GM10847 (cell line): ENCODE results near the gene DNAH7.

Source experiments
- POLR2A ChIP-seq: IDR thresholded peaks from 2 replicates; pipeline ENCODE4 v1.6.1; 2011; ENCODE audit not compliant: insufficient read length; ENCODE audit errors: extremely low read depth

Gene DNAH7

DNA sequence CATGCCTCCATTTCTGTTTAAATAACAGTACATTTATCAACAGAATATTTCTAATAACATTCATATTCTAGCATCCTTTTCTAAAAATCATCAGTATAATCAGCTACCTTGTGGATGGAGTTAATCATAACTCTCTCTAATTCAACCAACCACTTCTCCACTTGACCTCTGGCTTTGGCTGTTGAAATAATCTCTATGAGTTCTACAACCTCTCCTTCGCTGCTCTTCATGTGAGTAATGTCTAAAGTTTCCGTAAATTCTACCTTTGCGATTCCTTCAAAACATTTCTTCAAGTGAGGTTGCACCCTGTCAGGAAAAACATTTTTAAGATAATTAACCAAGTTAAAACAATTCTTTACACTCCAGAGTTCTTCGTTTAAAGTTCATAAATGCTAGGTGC is 134.2 kb downstream of the DNAH7 start:
- no peak for TF ChIP-seq POLR2A

DNA sequence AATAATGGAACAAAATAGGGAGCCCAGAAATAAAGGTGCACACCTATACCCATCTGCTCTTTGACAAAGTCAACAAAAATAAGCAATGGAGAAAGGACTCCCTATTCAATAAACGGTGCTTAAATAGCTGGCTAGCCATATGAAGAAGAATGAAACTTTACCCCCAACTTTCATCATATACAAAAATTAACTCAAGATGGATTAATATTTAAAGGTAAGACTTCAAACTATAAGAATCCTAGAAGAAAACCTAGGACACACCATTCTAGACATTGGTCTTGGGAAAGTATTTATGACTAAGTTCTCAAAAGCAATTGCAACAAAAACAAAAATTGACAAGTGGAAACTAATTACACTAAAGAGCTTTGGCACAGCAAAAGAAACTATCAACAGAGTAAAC is 139.1 kb downstream of the DNAH7 start:
- TF ChIP-seq POLR2A = no peak

DNA sequence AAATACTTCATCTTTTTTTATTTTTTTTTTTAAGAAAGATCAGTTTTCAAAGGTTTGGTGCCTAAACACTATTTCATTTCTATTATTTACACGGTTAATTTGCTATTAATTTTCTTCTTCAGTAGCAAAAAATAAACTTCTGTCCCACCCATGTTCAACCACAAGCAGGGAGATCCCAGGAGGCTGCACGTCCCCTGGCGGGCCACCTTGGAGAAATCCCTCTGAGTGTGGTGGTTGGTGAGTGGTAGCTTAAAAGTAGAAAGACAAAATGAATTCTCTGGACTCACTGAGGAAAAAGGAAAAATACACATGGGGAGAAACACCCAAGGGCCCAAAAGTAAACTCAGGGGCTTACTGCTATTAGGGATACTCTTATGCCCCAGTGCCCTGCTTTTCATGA is 143.5 kb downstream of the DNAH7 start:
- no peak for TF ChIP-seq POLR2A

DNA sequence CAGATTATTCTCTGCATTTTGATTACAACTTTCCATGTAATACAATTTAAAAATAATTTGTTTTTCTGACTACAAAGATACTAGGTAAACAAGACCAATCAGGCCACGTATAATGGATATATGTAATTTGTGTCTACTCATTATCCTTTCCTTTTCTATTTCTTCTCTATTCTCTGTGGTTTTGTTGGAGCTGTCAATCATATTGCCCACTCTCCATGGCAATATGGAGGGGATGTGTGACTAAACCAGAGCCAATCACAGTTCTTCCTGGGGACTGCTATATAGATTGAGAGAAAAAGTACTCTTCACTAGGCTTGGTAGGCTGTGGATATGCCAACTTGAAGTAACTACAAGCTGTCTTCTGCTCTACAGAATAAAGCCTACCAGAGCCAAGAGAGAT is 144.7 kb downstream of the DNAH7 start:
- no peak for TF ChIP-seq POLR2A

DNA sequence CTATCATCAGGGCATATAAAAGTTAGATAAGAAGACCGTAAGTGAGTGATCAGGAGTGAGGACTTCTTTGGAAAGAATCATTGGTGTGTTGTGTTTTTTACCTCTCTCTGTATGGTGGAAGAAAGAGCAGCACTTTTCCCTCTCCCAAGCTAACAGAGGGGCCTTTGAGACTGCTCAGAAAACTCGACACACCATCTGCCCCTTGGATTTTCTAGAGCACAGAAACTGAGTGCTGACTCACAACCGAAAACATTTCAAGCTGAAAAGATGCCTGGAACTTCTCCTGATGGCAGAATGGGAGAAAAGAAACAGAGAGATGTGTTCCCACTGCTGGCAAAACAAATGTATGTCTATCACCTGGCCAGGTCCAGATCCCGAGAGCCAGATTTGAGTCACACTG is 156.6 kb downstream of the DNAH7 start:
- no peak for TF ChIP-seq POLR2A

DNA sequence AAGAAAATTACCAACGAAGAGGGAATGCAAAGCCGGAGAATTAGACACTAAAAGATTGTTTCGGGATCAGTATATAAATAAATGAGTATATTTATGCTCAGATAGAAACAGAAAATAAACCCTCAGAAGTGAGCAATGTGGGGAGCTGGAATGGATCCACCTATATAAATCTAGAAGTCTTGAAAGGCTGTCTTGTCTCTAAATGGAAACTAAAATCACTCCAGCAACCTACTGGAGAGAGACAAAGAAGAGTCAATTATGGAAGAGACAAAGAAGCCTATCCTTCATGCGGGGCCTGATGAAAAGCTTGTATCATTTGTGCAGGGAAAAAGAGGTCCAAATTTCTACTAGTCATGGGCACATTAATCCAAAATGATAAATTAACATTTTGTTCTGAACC is 158.1 kb downstream of the DNAH7 start:
- no peak for TF ChIP-seq POLR2A

DNA sequence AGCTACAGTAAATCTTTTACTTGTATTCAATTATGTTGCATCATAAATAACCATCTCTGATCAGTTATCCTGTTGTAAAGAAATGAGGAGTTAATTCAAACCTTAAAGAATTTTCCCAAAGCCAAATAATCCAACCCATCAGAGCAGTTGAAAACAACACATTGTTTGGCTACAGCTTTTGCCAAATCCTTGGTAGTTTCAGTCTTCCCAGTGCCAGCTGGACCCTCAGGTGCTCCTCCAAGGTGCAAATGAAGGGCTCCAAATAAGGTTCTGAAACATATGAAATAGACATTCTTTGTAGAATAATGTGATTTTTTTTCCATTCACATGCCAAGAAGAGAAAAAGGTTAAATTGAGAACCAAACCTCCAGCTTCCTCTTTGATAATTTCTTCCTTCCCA is 158.7 kb downstream of the DNAH7 start:
- no peak for TF ChIP-seq POLR2A

DNA sequence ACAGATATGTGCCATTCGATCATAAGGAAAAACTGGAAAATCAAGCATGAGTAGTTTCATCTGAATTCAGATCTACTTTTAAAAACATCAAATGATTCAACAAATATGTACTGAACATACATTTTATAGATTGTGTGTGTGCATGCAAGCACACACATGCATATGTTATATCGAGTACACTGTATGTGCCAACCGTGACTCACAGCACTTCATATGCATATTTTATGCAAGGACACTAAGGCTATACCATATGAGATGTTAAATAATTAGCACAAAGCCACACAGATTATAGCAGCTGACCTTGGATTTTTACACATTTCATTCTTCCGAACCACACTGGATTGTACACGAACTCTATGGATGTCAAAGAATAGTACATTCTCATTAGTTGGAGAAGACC is 161.2 kb downstream of the DNAH7 start:
- no peak for TF ChIP-seq POLR2A

DNA sequence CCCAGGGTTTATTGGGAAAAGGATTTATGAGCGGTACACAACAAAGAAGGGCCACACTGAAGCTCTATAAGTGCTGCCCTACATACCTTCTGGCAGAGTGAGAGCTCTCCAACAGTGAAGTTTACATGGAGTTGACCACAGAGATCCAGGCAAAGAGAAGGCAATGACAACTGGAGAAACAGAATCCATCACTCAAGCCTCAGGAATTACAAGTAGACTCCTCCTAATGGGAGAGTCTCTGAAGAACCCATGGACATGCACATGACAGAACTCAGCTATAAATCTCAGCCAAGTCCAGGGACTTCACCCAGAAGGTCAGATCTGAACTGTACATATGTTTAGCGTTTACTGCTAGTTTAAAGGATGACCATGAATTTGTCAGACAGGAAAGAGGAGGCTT is 164.7 kb downstream of the DNAH7 start:
- no peak for TF ChIP-seq POLR2A

DNA sequence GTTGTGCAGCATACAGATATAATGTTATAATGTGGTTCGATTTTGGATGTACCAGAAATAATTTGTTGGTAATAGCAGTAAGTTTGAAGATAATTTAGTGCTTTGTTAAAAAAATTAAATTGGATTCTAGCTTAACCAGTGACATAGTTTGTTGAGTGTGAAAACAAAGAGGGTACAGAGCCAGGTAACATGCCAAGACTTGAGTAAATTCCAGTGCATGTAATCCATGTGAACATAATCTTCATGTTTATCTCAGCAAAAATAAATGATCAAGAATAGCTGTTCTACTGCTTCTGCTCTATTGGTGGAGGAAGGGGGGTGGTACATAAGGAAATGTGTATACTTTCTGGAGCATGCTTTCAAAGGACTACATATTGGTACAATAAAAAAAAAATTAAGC is 165.8 kb downstream of the DNAH7 start:
- TF ChIP-seq POLR2A = no peak

DNA sequence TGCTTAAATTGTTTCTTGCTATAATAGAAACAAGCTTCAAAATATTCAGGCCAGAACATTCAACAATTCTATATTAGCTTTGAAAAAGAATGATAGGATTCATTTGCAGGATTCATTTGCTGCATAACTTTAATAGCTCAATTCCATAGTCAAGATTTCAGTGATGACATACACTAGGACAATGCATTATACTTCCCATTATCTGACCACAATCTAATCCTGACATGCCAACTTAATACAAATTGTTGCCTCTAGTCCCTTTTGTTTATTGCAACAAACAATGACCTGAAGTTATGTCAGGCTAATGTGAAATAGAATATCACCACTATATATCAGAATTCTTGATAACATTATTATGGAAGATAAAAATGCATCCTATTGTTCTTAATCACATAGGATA is 169.4 kb downstream of the DNAH7 start:
- no peak for TF ChIP-seq POLR2A

DNA sequence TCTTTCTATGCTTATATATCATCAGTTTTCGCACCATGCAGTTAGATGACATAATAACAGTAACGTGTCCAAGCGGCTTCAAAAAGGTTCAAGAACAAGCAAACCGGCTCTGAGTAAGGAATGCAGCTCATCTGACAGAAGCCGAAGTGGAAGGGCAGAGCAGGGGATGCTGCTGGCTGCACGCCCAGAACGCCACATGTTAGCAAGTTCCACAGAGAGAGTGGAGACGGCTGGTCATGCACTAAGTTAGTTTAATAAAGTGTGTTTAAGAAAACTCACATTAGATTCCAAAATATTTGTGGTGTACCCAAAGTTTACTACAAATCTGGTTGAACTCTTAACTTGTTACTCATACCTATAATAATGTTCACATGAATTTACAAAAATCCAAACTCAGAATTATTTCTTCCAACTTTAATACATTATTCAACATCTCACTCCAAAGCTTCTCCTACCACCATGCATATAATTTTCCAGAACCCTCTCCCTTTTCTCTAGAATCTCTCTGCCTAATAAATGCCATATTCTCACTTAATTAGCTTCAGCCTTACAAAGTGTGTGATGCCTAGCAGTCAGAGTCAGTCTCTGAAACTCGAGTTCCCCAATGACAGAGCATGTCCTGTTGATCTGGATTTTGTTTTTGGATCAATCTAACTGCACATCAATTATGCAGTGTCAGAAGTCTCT is 170.0 kb downstream of the DNAH7 start:
- no peak for TF ChIP-seq POLR2A

DNA sequence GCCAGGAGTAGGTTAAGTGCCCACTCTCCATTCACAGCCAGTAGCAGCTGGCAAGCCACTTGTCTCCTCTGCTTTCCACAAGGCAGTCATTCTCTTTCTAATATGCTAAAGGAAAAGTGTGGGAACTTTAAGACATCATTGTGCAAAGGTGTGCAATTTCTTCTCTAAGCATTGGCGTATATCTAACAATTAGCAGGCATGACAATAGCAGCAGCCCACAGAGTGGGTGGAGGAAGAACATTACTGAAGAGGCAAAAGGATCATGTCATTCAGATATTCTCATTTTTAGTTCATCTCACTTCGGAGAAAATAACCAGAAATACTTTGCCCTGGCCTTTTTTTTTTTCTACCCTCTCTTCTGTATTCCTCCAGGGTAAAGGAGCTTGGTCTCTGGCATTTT is 177.6 kb downstream of the DNAH7 start:
- TF ChIP-seq POLR2A = no peak

DNA sequence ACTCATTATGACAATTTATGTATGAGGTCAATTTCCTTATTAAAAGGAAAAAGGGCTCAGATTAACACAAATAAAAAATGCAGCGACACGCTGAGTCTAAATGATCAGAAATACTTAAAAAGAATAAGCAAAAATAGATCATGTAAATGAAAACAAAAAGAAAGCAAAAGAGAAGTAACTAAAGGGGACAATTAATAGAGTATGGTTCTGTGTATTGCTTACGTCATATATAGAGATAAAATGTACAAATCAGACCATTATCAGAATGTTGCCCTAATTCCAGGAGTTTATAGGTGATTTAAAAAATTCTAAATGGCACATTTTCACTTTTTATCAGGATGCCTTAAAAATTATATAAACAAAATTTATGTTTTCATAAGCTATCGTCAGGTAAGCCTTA is 189.5 kb downstream of the DNAH7 start:
- TF ChIP-seq POLR2A = no peak

DNA sequence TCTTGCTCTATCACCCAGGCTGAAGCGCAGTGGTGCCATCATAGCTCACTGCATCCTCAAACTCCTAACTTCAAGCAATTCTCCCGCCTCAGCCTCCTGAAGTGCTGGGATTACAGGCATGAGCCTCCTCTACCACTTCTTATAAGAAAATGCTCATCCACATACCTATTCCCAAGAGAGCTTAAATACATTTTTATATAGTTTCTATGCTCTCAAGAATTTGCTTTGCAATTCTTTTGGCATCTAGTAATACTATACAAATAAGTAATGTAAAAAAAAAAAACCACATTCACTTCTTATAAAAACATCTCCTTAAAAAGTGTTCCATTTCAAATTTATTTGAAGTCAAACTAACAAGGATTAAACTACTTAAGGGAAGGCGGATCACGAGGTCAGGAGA is 197.3 kb downstream of the DNAH7 start:
- no peak for TF ChIP-seq POLR2A

DNA sequence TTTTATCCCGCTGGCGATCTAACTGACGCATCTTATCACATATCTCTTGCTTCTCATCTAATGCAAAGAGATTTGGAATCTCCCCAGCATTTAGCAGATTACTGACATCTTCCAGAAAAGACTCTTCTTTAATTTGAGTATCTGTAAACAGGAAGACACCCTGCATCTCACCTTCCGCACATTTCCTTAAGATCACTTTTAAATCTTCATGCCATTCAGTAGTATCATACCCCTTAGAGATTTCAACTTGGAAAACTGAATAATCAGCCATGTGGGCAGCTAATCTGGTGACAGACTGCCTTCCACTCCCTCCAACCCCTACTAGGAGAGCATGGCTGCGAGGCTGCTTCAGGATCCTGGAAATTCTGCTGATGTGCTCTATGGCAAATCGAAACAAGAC is 204.3 kb downstream of the DNAH7 start:
- no peak for TF ChIP-seq POLR2A

DNA sequence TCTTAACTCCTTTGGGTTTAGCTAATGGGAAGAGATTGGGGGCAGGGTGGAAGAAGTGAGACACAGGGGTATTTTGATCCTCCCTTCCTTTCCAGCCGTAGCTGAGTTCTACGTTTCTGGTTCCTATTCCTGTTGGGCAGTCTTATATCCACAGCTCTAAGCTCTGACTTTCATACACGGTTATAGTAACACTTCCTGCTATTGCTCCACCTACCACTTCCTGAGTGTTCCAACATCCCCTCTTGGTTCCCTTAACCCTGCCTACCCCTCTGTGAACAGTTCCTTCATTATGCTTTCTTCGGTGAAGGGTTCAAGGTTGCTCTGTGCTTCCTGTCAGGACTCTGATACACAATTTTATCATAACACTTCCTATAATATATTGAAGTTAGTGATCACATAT is 205.1 kb downstream of the DNAH7 start:
- TF ChIP-seq POLR2A = no peak

DNA sequence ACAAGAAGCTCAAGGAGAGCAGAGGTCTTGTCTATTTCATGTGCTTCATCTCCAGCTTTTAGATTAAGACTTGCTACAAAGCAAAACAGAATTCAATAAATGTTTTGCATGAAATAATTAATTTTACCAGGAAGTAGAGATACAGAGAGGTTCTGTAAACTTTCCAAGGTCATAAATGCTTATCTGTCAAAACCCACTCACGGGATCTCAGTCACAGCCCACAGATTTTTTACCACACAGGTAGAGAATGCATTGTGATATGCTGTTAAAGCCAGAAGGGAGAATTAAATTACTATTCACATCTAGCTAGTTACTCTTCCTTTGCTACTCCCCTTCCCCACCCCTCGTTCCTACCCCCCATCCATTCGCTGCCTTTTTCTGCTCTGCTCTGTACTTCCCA is 205.5 kb downstream of the DNAH7 start:
- TF ChIP-seq POLR2A = no peak
